Nephron progenitor cell (in vitro differentiated cells): ENCODE data around the gene MIOS.

Experiments
- DNase-seq: peaks from one replicate; pipeline ENCODE4 v3.0.0; 2021
- H3K27ac Mint-ChIP-seq: 2 replicates; pipeline ENCODE4 v1.8.0; 2021; ENCODE audit warnings: mild to moderate bottlenecking, moderate library complexity, mixed read lengths
- H3K27me3 Mint-ChIP-seq: 2 replicates; pipeline ENCODE4 v1.8.0; 2021; ENCODE audit warnings: mild to moderate bottlenecking, low read depth, mixed read lengths; ENCODE audit not compliant: poor library complexity
- H3K36me3 Mint-ChIP-seq: 2 replicates; pipeline ENCODE4 v1.8.0; 2021; ENCODE audit warnings: low read depth, mixed read lengths
- H3K4me1 Mint-ChIP-seq: 2 replicates; pipeline ENCODE4 v1.8.0; 2021; ENCODE audit warnings: mixed read lengths
- H3K4me3 Mint-ChIP-seq: 2 replicates; pipeline ENCODE4 v1.8.0; 2021; ENCODE audit warnings: mild to moderate bottlenecking, moderate library complexity, mixed read lengths
- H3K9me3 Mint-ChIP-seq: 2 replicates; pipeline ENCODE4 v1.8.0; 2021; ENCODE audit warnings: mild to moderate bottlenecking, moderate library complexity, mixed read lengths
- CTCF ChIP-seq: fragments of 200-600 bp; sonication (generic); IDR thresholded peaks from 2 replicates; pipeline ENCODE4 v1.5.0; 2021; ENCODE audit warnings: antibody characterized with exemption

MIOS gene

GRCh38 chr7:7522421-7522820 lies 44.3 kb upstream of the MIOS start:
- H3K4me1 Mint-ChIP-seq, result peaks cover 8% of the 10 kb centered on the region

GRCh38 chr7:7524121-7524520 lies 42.6 kb upstream of the MIOS start:
- DNase-seq, result no peak
- no peak overlapping the region for H3K27ac Mint-ChIP-seq
- peaks cover 4% of the 10 kb centered on the region for H3K9me3 Mint-ChIP-seq
- H3K4me1 Mint-ChIP-seq, result no peaks in the 10 kb centered on the region
- no peak overlapping the region for H3K4me3 Mint-ChIP-seq
- no peaks in the 10 kb centered on the region for H3K36me3 Mint-ChIP-seq
- no peak for TF ChIP-seq CTCF
- no peaks in the 10 kb centered on the region for H3K27me3 Mint-ChIP-seq

More at GRCh38 chr7:7522421-7522820, 44.3 kb upstream of the MIOS start:
- H3K36me3 Mint-ChIP-seq, result no peaks in the 10 kb centered on the region
- no peak overlapping the region for H3K4me3 Mint-ChIP-seq
- H3K27ac Mint-ChIP-seq, result no peak overlapping the region
- H3K9me3 Mint-ChIP-seq, result peaks cover 4% of the 10 kb centered on the region
- H3K27me3 Mint-ChIP-seq, result no peaks in the 10 kb centered on the region
- TF ChIP-seq CTCF, result no peak
- DNase-seq, result no peak

GRCh38 chr7:7526006-7526405 lies 40.7 kb upstream of the MIOS start:
- Mint-ChIP-seq H3K4me3 (no peak overlapping the region), H3K27me3 (no peaks in the 10 kb centered on the region), H3K9me3 (peaks cover 4% of the 10 kb centered on the region), H3K27ac (no peak overlapping the region), H3K36me3 (no peaks in the 10 kb centered on the region), H3K4me1 (no peaks in the 10 kb centered on the region)
- no peak for TF ChIP-seq CTCF
- no peak for DNase-seq

GRCh38 chr7:7527047-7527446 lies 39.6 kb upstream of the MIOS start:
- no peak overlapping the region for H3K27ac Mint-ChIP-seq
- peaks cover 4% of the 10 kb centered on the region for H3K9me3 Mint-ChIP-seq
- H3K4me3 Mint-ChIP-seq, result no peak overlapping the region
- no peak for DNase-seq
- TF ChIP-seq CTCF, result no peak
- no peaks in the 10 kb centered on the region for H3K27me3 Mint-ChIP-seq
- H3K4me1 Mint-ChIP-seq, result no peaks in the 10 kb centered on the region
- no peaks in the 10 kb centered on the region for H3K36me3 Mint-ChIP-seq

- Mint-ChIP-seq H3K4me1 (no peaks in the 10 kb centered on the region), H3K9me3 (peaks cover 4% of the 10 kb centered on the region), H3K27ac (no peak overlapping the region), H3K36me3 (no peaks in the 10 kb centered on the region), H3K4me3 (no peak overlapping the region), H3K27me3 (no peaks in the 10 kb centered on the region)
- no peak for TF ChIP-seq CTCF
- DNase-seq, result no peak
Observed at GRCh38 chr7:7529328-7529727, 37.4 kb upstream of the MIOS start.

- H3K4me3 Mint-ChIP-seq, result no peak overlapping the region
- H3K4me1 Mint-ChIP-seq, result peaks cover 12% of the 10 kb centered on the region
- no peak for TF ChIP-seq CTCF
- H3K9me3 Mint-ChIP-seq, result no peaks in the 10 kb centered on the region
- no peak overlapping the region for H3K27ac Mint-ChIP-seq
- H3K27me3 Mint-ChIP-seq, result no peaks in the 10 kb centered on the region
- H3K36me3 Mint-ChIP-seq, result no peaks in the 10 kb centered on the region
- DNase-seq, result no peak
Observed at GRCh38 chr7:7533831-7534430, 32.8 kb upstream of the MIOS start.
